Measurements from ENCODE around the gene TLR1. TPM values are rescaled to one million over a fixed set of nuclear protein-coding genes. Genes with fewer than 3 reads are reported as not detected.

Gene TLR1
- total and polyA plus RNA-seq, 12 donors, result 2.5 to 60.0 (median 14.8) TPM

DNA sequence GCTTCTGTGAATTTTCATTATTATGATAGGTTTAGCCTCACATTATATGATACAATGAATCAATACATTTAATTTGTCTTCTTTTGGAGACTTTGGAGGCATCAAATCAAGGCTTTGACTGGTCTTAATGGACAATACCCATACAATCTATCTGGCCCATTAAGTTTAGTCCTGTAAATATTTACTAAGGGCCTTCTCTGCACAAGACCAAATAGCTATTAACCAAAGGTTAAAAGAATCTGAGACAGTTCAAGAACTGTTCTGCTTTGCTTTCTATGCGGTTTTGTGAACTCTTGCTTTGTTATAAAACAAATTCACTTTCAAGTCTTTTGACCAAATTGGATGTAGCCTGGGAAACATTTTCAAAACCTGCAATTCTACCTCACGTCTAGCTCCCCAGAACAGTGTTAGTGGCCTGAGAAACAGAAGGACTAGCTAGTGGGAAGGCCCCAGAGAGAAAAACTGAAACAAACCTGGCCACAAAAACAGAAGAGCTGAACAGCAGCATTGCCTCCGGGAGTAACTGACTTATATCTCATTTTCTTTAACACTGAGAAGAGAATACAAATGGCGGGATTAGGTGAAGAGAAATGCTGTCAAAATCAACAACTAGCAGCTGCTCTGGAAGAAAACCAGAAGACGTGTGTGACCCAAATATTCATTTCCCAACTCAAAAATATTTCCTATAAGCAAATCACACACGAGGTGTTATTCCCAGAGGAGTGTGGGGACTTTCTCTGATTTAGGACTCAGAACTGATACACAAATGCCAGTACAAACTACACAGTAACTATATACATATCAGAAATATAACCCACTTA, 548 bp downstream of the TLR1 start:
- H3K4me3 ChIP-seq, result peak overlapping the region in 1 of 4 donors; percentile 43
- no peaks in the 10 kb centered on the region for H3K27me3 ChIP-seq
- no peak for DNase-seq
- H3K4me1 ChIP-seq (replicated peaks in 1 of 2), result no peaks in the 10 kb centered on the region
- H3K36me3 ChIP-seq (replicated peaks in 1 of 2), result no peaks in the 10 kb centered on the region
- no peaks in the 10 kb centered on the region for H3K9me3 ChIP-seq (replicated peaks in 1 of 3)
- peak overlapping the region in 3 of 5 donors; percentile 19 to 57 (median 52) for H3K27ac ChIP-seq
- WGBS, 4 donors, result 51 to 61% (median 55%) methylated on average over 6 of the region's 6 CpGs
- TF ChIP-seq CTCF (IDR thresholded peaks at IDR 0.05), result no peak
- TF ChIP-seq POLR2A (IDR thresholded peaks at IDR 0.05), result no peak
- intact Hi-C loops (cut with DNase I), result no loop called here

DNA sequence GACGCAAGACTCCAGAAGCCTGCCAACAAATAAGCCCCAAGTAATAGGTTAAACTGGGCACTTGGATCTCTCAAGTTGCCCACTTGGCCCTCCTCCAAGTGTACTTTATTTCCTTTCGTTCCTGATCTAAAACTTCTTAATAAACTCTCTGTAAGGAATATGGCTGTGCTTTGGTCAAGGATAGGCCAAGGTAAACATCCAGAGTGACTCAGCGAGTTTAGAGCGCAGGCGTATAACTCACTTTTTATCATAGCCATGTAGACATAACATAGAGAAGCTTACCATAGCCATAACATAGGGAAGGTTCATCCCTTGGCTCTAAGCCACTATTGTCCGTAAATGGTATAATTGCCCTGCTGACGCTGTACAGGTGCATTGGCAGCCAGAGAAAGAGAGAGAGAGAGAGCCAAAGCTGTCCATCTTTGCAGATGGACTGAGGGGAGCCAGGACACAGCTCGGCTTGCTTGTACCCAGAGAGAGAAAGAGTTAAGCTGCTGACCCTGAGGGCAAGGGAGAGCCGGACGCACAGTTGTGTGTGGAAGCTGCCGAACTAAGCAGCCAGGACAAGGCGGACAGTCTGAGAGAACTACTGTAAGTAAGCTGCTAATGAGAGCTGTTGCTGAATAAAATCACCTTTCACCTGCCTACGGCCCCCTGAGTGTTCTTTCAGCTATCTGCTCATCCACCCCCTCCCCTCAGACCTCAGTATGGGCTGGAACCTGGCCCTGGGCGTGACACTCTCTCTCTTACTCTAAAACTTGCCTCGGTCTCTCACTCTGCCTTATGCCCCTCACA, 1.8 kb downstream of the TLR1 start:
- no peak for TF ChIP-seq POLR2A (IDR thresholded peaks at IDR 0.05)
- no peak for TF ChIP-seq CTCF (IDR thresholded peaks at IDR 0.05)
- DNase-seq, result no peak
- Histone ChIP-seq H3K4me1 (replicated peaks in 1 of 2) (no peaks in the 10 kb centered on the region), H3K4me3 (peak overlapping the region in 1 of 4 donors; percentile 43), H3K9me3 (replicated peaks in 1 of 3) (no peaks in the 10 kb centered on the region), H3K27me3 (no peaks in the 10 kb centered on the region), H3K36me3 (replicated peaks in 1 of 2) (no peaks in the 10 kb centered on the region), H3K27ac (peak overlapping the region in 1 of 5 donors; percentile 50)
- intact Hi-C loops (cut with DNase I), result no loop called here
- WGBS, 4 donors, result 82 to 91% (median 86%) methylated on average over 15 of the region's 15 CpGs

DNA sequence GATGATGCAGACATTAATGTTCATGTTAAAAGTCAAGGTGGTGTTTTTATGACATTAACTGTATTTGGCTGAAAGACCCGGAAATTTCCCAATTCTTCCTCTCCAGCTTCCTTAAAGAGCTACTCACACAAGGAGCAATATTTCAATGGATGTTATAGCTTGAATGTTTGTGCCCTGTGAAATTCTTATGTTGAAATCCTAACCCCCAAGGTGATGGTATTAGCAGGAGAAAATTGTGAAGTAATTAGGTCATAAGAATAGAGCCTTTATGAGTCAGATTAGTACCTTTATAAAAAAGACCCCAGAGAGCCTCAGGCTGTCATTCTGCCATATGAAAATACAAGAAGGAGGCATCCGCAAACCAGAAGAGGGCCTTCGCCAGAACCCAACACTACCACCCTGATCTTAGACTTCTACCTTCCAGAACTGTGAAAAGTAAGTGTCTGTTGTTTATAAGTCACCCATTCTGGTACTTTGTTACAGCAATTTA, 3.6 kb downstream of the TLR1 start:
- no peaks in the 10 kb centered on the region for H3K27me3 ChIP-seq
- H3K4me3 ChIP-seq, result peak overlapping the region in 1 of 4 donors; percentile 9
- intact Hi-C loops (cut with DNase I), result no loop called here
- H3K27ac ChIP-seq, result no peak overlapping the region
- no peak for TF ChIP-seq POLR2A (IDR thresholded peaks at IDR 0.05)
- TF ChIP-seq CTCF (IDR thresholded peaks at IDR 0.05), result no peak
- 87 to 91% (median 88%) methylated on average over 3 of the region's 3 CpGs for WGBS, 4 donors
- DNase-seq, result no peak
- H3K4me1 ChIP-seq (replicated peaks in 1 of 2), result no peaks in the 10 kb centered on the region
- no peaks in the 10 kb centered on the region for H3K9me3 ChIP-seq (replicated peaks in 1 of 3)
- no peaks in the 10 kb centered on the region for H3K36me3 ChIP-seq (replicated peaks in 1 of 2)

- DNase-seq, result no peak
- Histone ChIP-seq H3K4me1 (replicated peaks in 1 of 2) (no peaks in the 10 kb centered on the region), H3K4me3 (no peak overlapping the region), H3K27ac (no peak overlapping the region), H3K9me3 (replicated peaks in 1 of 3) (no peaks in the 10 kb centered on the region), H3K36me3 (replicated peaks in 1 of 2) (no peaks in the 10 kb centered on the region), H3K27me3 (no peaks in the 10 kb centered on the region)
- 87 to 91% (median 88%) methylated on average over 2 of the region's 2 CpGs for WGBS, 4 donors
- intact Hi-C loops (cut with DNase I), result no loop called here
- TF ChIP-seq CTCF (IDR thresholded peaks at IDR 0.05) (no peak), POLR2A (IDR thresholded peaks at IDR 0.05) (no peak)
Observed at GRCh38 chr4:38800366-38800765, 4.2 kb downstream of the TLR1 start.
